OCI-LY7 (cell line): ENCODE data around the gene BACH2. TPM values are rescaled to one million over a fixed set of nuclear protein-coding genes. Genes with fewer than 3 reads are reported as not detected.

Source experiments
- BruUV-seq: library from RNA; stranded (reverse); fragments of 400-500 nt; replicated peaks from 2 replicates; lab custom pipeline; 2021; lab: Mats Ljungman, UMichigan
- CTCF ChIA-PET: fragments of 300-600 bp; sonication (Branson Sonifier 250); formaldehyde crosslinking; loops from one replicate; lab custom pipeline; 2022; ENCODE audit warnings: antibody characterized with exemption; ENCODE audit not compliant: unreplicated experiment; lab: Charles Lee
- POLR2A ChIA-PET: fragments of 300-600 bp; sonication (Branson Sonifier 250); formaldehyde crosslinking; loops from one replicate; lab custom pipeline; 2022; ENCODE audit warnings: antibody characterized with exemption; lab: Charles Lee
- DNase-seq: peaks from one replicate; pipeline ENCODE4 v3.0.0-alpha.2; 2015; ENCODE audit warnings: low spot score
- H2AFZ ChIP-seq: fragments of 200-600 bp; sonication (generic), shearing (Covaris generic); 2 replicates; pipeline ENCODE4 v1.6.1; 2014; ENCODE audit warnings: mild to moderate bottlenecking, antibody characterized with exemption, low read length, moderate library complexity
- H3K27ac ChIP-seq: fragments of 200-600 bp; sonication (generic); 2 replicates; pipeline ENCODE4 v1.5.1; 2014; ENCODE audit warnings: mixed run types, low read depth, mild to moderate bottlenecking, moderate library complexity, low read length, inconsistent platforms; ENCODE audit not compliant: poor library complexity, severe bottlenecking
- H3K36me3 ChIP-seq: fragments of 200-600 bp; sonication (generic); 2 replicates; pipeline ENCODE4 v1.6.1; 2014; ENCODE audit warnings: mild to moderate bottlenecking, antibody characterized with exemption, low read length, moderate library complexity, mixed read lengths; ENCODE audit not compliant: insufficient read depth
- H3K4me1 ChIP-seq: fragments of 200-600 bp; sonication (generic); 2 replicates; pipeline ENCODE4 v1.5.1; 2014; ENCODE audit warnings: mild to moderate bottlenecking, low read length; ENCODE audit not compliant: insufficient read depth, poor library complexity, severe bottlenecking
- H3K4me2 ChIP-seq: fragments of 200-600 bp; sonication (generic); 2 replicates; pipeline ENCODE4 v1.6.1; 2014; ENCODE audit warnings: mild to moderate bottlenecking, low read length
- H3K4me3 ChIP-seq: fragments of 200-600 bp; sonication (generic); 2 replicates; pipeline ENCODE4 v1.5.1; 2014; ENCODE audit warnings: mild to moderate bottlenecking, low read depth, low read length; ENCODE audit not compliant: poor library complexity, severe bottlenecking
- H3K79me2 ChIP-seq: fragments of 200-600 bp; sonication (generic); 2 replicates; pipeline ENCODE4 v1.6.1; 2016; ENCODE audit warnings: low read depth, mild to moderate bottlenecking, low read length, moderate library complexity, mixed read lengths; ENCODE audit not compliant: insufficient read depth
- H3K9me2 ChIP-seq: fragments of 200-600 bp; sonication (generic); 2 replicates; pipeline ENCODE4 v1.6.1; 2016; ENCODE audit warnings: mild to moderate bottlenecking, low read length, mixed read lengths; ENCODE audit not compliant: insufficient read depth
- H3K9me3 ChIP-seq: fragments of 200-600 bp; sonication (generic); 2 replicates; pipeline ENCODE4 v1.6.1; 2014; ENCODE audit warnings: mild to moderate bottlenecking, mixed run types, low read length, mixed read lengths
- H4K20me1 ChIP-seq: fragments of 200-600 bp; sonication (generic); 2 replicates; pipeline ENCODE4 v1.6.1; 2014; ENCODE audit warnings: mild to moderate bottlenecking, antibody characterized with exemption, low read length, moderate library complexity, mixed read lengths; ENCODE audit not compliant: insufficient read depth
- EZH2phosphoT487 ChIP-seq: fragments of 200-600 bp; sonication (generic); IDR thresholded peaks from 2 replicates; pipeline ENCODE4 v1.6.1; 2018; ENCODE audit warnings: low read depth, borderline replicate concordance, mild to moderate bottlenecking, mixed run types, antibody characterized with exemption, low read length, moderate library complexity, mixed read lengths
- intact Hi-C: fragments of 100-400 bp; cut with micrococcal nuclease; formaldehyde crosslinking; loops from one replicate; pipeline ENCODE4 v1.10.0; 2022; ENCODE audit not compliant: unreplicated experiment
- total RNA-seq, 2 experiments: library from RNA; depleted of rRNA in 1 of 2; stranded (reverse); fragments of >200 nt in 1 of 2; shearing (Covaris generic) in 1 of 2; gene quantifications; 2 replicates each; pipeline ENCODE4 v1.2.3, GENCODE V29; 2014 to 2022
- TF ChIP-seq, protein P1 (sequence below): fragments of 200-600 bp; sonication (generic); conservative IDR thresholded peaks from 2 replicates; pipeline ENCODE4 v1.5.1; 2014; ENCODE audit warnings: mild to moderate bottlenecking, antibody characterized with exemption, low read length, moderate library complexity, mixed read lengths

The BACH2 gene
- total RNA-seq, 2 experiments from 2014 or later, result 92.0 to 163 TPM

GRCh38 chr6:90195094-90195829 is 101.4 kb downstream of the BACH2 start:
- no peak for DNase-seq
- intact Hi-C loops, result no loop called here
- no peaks in the 10 kb centered on the region for H3K9me2 ChIP-seq
- no peak overlapping the region for H3K4me2 ChIP-seq
- H3K27ac ChIP-seq, result no peak overlapping the region
- peaks cover 44% of the 10 kb centered on the region for H3K9me3 ChIP-seq
- ChIA-PET CTCF (no interaction called here), POLR2A (interaction anchor here (0.6 to 1.6 kb wide), 3 partner anchors 11 to 89 kb away, joined by 3 to 6 read pairs (median 4); no protein-coding TSS in a partner anchor)
- H3K36me3 ChIP-seq, result peaks cover 99% of the 10 kb centered on the region
- no peaks in the 10 kb centered on the region; the same call in 1 of the 2 replicates for H4K20me1 ChIP-seq
- BruUV-seq, result no TSS peak
- no peak overlapping the region for H3K4me3 ChIP-seq
- H3K4me1 ChIP-seq, result peaks cover 25% of the 10 kb centered on the region
- TF ChIP-seq, protein P1, sequence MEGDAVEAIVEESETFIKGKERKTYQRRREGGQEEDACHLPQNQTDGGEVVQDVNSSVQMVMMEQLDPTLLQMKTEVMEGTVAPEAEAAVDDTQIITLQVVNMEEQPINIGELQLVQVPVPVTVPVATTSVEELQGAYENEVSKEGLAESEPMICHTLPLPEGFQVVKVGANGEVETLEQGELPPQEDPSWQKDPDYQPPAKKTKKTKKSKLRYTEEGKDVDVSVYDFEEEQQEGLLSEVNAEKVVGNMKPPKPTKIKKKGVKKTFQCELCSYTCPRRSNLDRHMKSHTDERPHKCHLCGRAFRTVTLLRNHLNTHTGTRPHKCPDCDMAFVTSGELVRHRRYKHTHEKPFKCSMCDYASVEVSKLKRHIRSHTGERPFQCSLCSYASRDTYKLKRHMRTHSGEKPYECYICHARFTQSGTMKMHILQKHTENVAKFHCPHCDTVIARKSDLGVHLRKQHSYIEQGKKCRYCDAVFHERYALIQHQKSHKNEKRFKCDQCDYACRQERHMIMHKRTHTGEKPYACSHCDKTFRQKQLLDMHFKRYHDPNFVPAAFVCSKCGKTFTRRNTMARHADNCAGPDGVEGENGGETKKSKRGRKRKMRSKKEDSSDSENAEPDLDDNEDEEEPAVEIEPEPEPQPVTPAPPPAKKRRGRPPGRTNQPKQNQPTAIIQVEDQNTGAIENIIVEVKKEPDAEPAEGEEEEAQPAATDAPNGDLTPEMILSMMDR, result no peak
- TF ChIP-seq EZH2phosphoT487, result no peak
- no peak overlapping the region for H2AFZ ChIP-seq
- peaks cover 94% of the 10 kb centered on the region for H3K79me2 ChIP-seq

DNA sequence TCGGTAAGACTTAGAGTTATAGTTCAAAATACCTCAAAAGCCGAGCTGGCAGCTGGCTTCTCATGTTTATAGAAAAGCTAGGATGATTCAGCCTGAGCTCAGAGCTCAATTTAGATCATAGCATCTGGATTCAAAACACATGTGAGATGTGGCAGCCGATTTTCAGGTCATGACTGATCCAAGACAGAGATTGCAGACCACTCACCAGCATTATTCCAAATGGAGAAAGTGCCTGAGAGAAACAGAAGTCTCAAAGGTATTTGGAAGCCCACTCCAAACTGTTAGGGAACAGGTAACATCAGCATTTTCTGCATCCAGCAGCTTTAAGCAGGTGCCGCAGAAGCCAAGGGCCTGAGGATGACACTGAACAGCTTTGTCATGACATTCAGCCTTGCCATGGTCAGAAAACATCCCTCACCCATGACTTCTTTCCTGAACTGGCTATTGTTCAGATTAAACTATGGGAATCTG is 102.2 kb downstream of the BACH2 start:
- H3K4me2 ChIP-seq, result no peak overlapping the region
- CTCF ChIA-PET, result interaction anchor here (0.5 kb wide), 1 partner anchor 102 kb away, joined by 17 read pairs; no protein-coding TSS in a partner anchor
- intact Hi-C loops, result no loop called here

More for the DNA sequence above, 102.2 kb downstream of the BACH2 start:
- Histone ChIP-seq H3K4me3 (no peak overlapping the region), H2AFZ (no peak overlapping the region), H3K36me3 (peaks cover 98% of the 10 kb centered on the region), H3K4me1 (peaks cover 25% of the 10 kb centered on the region), H4K20me1 (no peaks in the 10 kb centered on the region; the same call in 1 of the 2 replicates), H3K79me2 (peaks cover 94% of the 10 kb centered on the region), H3K9me3 (peaks cover 36% of the 10 kb centered on the region), H3K27ac (no peak overlapping the region), H3K9me2 (no peaks in the 10 kb centered on the region)
- no TSS peak for BruUV-seq
- no peak for DNase-seq
- POLR2A ChIA-PET, result interaction anchor here (0.6 to 1.6 kb wide), 4 partner anchors 10 to 90 kb away, joined by 3 to 6 read pairs (median 4); no protein-coding TSS in a partner anchor
- TF ChIP-seq EZH2phosphoT487, result no peak
- TF ChIP-seq, protein P1, result no peak
